D721Med (cell line): ENCODE results near the gene SLC13A4.

ENCODE experiments used
- DNase-seq: peaks from one replicate; pipeline ENCODE4 v3.0.0; 2011; ENCODE audit warnings: low spot score; ENCODE audit not compliant: insufficient read length
- FAIRE-seq: peaks from 2 replicates; lab custom pipeline; 2011; peaks lifted over from hg19 to GRCh38; lab: Jason Lieb, UNC
- CTCF ChIP-seq: IDR thresholded peaks from 2 replicates; pipeline ENCODE4 v1.5.1; 2012; ENCODE audit warnings: mild to moderate bottlenecking, control low read depth; ENCODE audit not compliant: insufficient read depth; ENCODE audit errors: missing control alignments

The SLC13A4 gene

GRCh38 chr7:135763261-135763660 lies 35.3 kb upstream of the SLC13A4 start:
- FAIRE-seq (no peak), DNase-seq (no peak)
- TF ChIP-seq CTCF: no peak

- no peak for FAIRE-seq
- DNase-seq: no peak
- no peak for TF ChIP-seq CTCF
Observed at GRCh38 chr7:135761751-135762488, 33.9 kb upstream of the SLC13A4 start.

- no peak for FAIRE-seq
- no peak for TF ChIP-seq CTCF
- no peak for DNase-seq
Observed at GRCh38 chr7:135759532-135759931, 31.5 kb upstream of the SLC13A4 start.

- TF ChIP-seq CTCF: no peak
- FAIRE-seq (no peak), DNase-seq (no peak)
Observed at GRCh38 chr7:135758531-135758932, 30.5 kb upstream of the SLC13A4 start.

- FAIRE-seq (no peak), DNase-seq (no peak)
- no peak for TF ChIP-seq CTCF
Observed at GRCh38 chr7:135757719-135758411, 29.9 kb upstream of the SLC13A4 start.

GRCh38 chr7:135756191-135756590 lies 28.2 kb upstream of the SLC13A4 start:
- TF ChIP-seq CTCF: no peak
- DNase-seq: no peak
- FAIRE-seq: no peak

GRCh38 chr7:135755351-135755753 lies 27.4 kb upstream of the SLC13A4 start:
- no peak for TF ChIP-seq CTCF
- DNase-seq: no peak
- no peak for FAIRE-seq
